Progenitor cell of endocrine pancreas (in vitro differentiated cells): ENCODE results near the gene TUBAL3. TPM values are rescaled to one million over a fixed set of nuclear protein-coding genes. Genes with fewer than 3 reads are reported as not detected.

Experiments used
- DNase-seq: peaks from one replicate; pipeline ENCODE4 v3.0.0; 2021; ENCODE audit warnings: low spot score; ENCODE audit not compliant: unreplicated experiment
- H3K27ac Mint-ChIP-seq: 2 replicates; pipeline ENCODE4 v1.8.0; 2021; ENCODE audit warnings: mild to moderate bottlenecking, moderate library complexity, mixed read lengths
- H3K27me3 Mint-ChIP-seq: 2 replicates; pipeline ENCODE4 v1.8.0; 2021; ENCODE audit warnings: mixed read lengths
- H3K36me3 Mint-ChIP-seq: 2 replicates; pipeline ENCODE4 v1.8.0; 2022; ENCODE audit warnings: mixed read lengths; ENCODE audit not compliant: insufficient read depth
- H3K4me1 Mint-ChIP-seq: 2 replicates; pipeline ENCODE4 v1.8.0; 2021; ENCODE audit warnings: low read depth, mixed read lengths
- H3K4me3 Mint-ChIP-seq: 2 replicates; pipeline ENCODE4 v1.8.0; 2021; ENCODE audit warnings: low read depth, mild to moderate bottlenecking, moderate library complexity, mixed read lengths
- H3K9me3 Mint-ChIP-seq: 2 replicates; pipeline ENCODE4 v1.8.0; 2021; ENCODE audit warnings: low read depth, mixed read lengths
- CTCF ChIP-seq: fragments of 200-600 bp; sonication (generic); IDR thresholded peaks from one replicate; pipeline ENCODE4 v1.5.0; 2021; ENCODE audit warnings: antibody characterized with exemption, mild to moderate bottlenecking; ENCODE audit not compliant: unreplicated experiment
- total RNA-seq: library from RNA; stranded (reverse); gene quantifications from 2 replicates; pipeline ENCODE4 v1.2.1, GENCODE V29; 2021

Gene TUBAL3
- total RNA-seq, 1 donor from 2014 or later: not detected

- Mint-ChIP-seq H3K27ac (no peak overlapping the region), H3K4me1 (peaks cover 10% of the 10 kb centered on the region), H3K4me3 (no peak overlapping the region), H3K27me3 (no peaks in the 10 kb centered on the region), H3K9me3 (peaks cover 14% of the 10 kb centered on the region), H3K36me3 (peaks cover 5% of the 10 kb centered on the region)
- DNase-seq: no peak
- no peak for TF ChIP-seq CTCF
These were observed 19.1 kb upstream of the TUBAL3 start for GRCh38 chr10:5423771-5424170.

- H3K27me3 Mint-ChIP-seq: no peaks in the 10 kb centered on the region
- H3K4me3 Mint-ChIP-seq: no peak overlapping the region
- no peak for DNase-seq
- no peak for TF ChIP-seq CTCF
- no peak overlapping the region for H3K27ac Mint-ChIP-seq
- H3K9me3 Mint-ChIP-seq: peaks cover 28% of the 10 kb centered on the region
- no peaks in the 10 kb centered on the region for H3K4me1 Mint-ChIP-seq
- peaks cover 17% of the 10 kb centered on the region for H3K36me3 Mint-ChIP-seq
These were observed 15.0 kb upstream of the TUBAL3 start for GRCh38 chr10:5419466-5420094.

- no peak for DNase-seq
- H3K4me1 Mint-ChIP-seq: no peaks in the 10 kb centered on the region
- H3K36me3 Mint-ChIP-seq: peaks cover 17% of the 10 kb centered on the region
- H3K9me3 Mint-ChIP-seq: peaks cover 28% of the 10 kb centered on the region
- H3K4me3 Mint-ChIP-seq: no peak overlapping the region
- no peaks in the 10 kb centered on the region for H3K27me3 Mint-ChIP-seq
- no peak for TF ChIP-seq CTCF
- no peak overlapping the region for H3K27ac Mint-ChIP-seq
These were observed 14.0 kb upstream of the TUBAL3 start for GRCh38 chr10:5418584-5418983.

- TF ChIP-seq CTCF: no peak
- H3K4me1 Mint-ChIP-seq: peaks cover 2% of the 10 kb centered on the region
- DNase-seq: no peak
- no peak overlapping the region for H3K4me3 Mint-ChIP-seq
- peaks cover 28% of the 10 kb centered on the region for H3K9me3 Mint-ChIP-seq
- peaks cover 17% of the 10 kb centered on the region for H3K36me3 Mint-ChIP-seq
- no peaks in the 10 kb centered on the region for H3K27me3 Mint-ChIP-seq
- H3K27ac Mint-ChIP-seq: no peak overlapping the region
These were observed 12.4 kb upstream of the TUBAL3 start for GRCh38 chr10:5416981-5417380.

- DNase-seq: no peak
- TF ChIP-seq CTCF: no peak
These were observed 8.6 kb upstream of the TUBAL3 start for GRCh38 chr10:5413012-5413938.

More at GRCh38 chr10:5413012-5413938, 8.6 kb upstream of the TUBAL3 start:
- no peak overlapping the region for H3K4me3 Mint-ChIP-seq
- H3K4me1 Mint-ChIP-seq: peaks cover 2% of the 10 kb centered on the region
- H3K9me3 Mint-ChIP-seq: peaks cover 10% of the 10 kb centered on the region
- peaks cover 9% of the 10 kb centered on the region for H3K36me3 Mint-ChIP-seq
- no peaks in the 10 kb centered on the region for H3K27me3 Mint-ChIP-seq
- no peak overlapping the region for H3K27ac Mint-ChIP-seq
